ENCODE data around the gene SMIM43.

DNA sequence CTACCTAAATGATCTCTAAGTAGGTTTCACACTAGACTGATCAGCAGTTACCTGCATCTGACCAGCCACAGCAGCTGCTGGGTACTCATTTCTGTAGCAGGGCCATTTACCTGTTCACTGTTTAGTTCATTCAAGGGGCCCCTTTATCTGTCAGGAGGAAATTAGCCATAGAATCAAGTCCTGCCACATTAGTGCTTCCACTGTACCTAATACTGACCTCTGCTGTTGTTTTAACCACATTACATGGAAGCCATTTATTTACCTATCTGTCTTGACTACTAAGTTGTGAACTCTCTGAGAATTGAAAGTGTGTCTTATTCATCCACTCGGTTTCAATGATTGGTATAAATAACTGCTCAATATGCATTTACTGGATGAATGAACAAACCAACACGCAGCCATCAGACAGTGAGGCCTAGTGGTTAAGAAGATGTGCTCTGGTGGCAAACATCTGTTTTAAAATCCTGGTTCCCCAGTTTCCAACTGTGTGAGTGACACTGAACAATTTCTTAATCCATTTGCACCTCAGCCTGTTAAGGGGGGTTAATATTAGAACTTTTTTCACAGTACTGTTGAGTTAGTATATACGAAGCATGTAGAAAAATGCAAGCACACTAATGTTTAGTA lies 38.2 kb downstream of the SMIM43 start:
- TF ChIP-seq JUN (IDR thresholded peaks at IDR 0.05; ENCODE audit: borderline replicate concordance, insufficient read depth, insufficient read length, low read depth), result no peak
- TF ChIP-seq, protein P1, sequence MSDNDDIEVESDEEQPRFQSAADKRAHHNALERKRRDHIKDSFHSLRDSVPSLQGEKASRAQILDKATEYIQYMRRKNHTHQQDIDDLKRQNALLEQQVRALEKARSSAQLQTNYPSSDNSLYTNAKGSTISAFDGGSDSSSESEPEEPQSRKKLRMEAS (IDR thresholded peaks at IDR 0.05; ENCODE audit: insufficient read depth, insufficient read length), result no peak
- no peak for TF ChIP-seq FOS (IDR thresholded peaks at IDR 0.05; ENCODE audit: borderline replicate concordance, insufficient read depth, low read length)

Data from endothelial cell of umbilical vein (primary cell).